Upper lobe of left lung (tissue), 6 donors: ENCODE data around the gene DGKZ. TPM values are rescaled to one million over a fixed set of nuclear protein-coding genes. Genes with fewer than 3 reads are reported as not detected.

Experiments
- ATAC-seq, 2 donors: fragments of 200-7000 bp; cut with Tn5 transposase; one replicate each; pipeline ENCODE4 v1.9.1; 2022; ENCODE audit warnings: mild to moderate bottlenecking in 2 of 2, moderate library complexity in 2 of 2; ENCODE audit not compliant: low FRiP score in 2 of 2
- DNase-seq, 2 donors: peaks; one replicate each; pipeline ENCODE4 v3.0.0-alpha.2; 2019 to 2020
- H3K27ac ChIP-seq, 4 donors: fragments of 200-600 bp; sonication (generic); one replicate each; pipeline ENCODE4 v1.5.1; 2016 to 2019
- H3K27me3 ChIP-seq, 4 donors: fragments of 200-600 bp; sonication (generic); one replicate each; pipeline ENCODE4 v1.5.1; 2017 to 2019
- H3K36me3 ChIP-seq, 4 donors: fragments of 200-600 bp; sonication (generic); one replicate each; pipeline ENCODE4 v1.5.1; 2016 to 2019
- H3K4me1 ChIP-seq, 4 donors: fragments of 200-600 bp; sonication (generic); one replicate each; pipeline ENCODE4 v1.5.1; 2018 to 2019
- H3K4me3 ChIP-seq, 4 donors: fragments of 200-600 bp; sonication (generic); one replicate each; pipeline ENCODE4 v1.5.1; 2017 to 2019; ENCODE audit warnings: mild to moderate bottlenecking in 2 of 4, moderate library complexity in 1 of 4
- H3K9me3 ChIP-seq, 4 donors: fragments of 200-600 bp; sonication (generic); one replicate each; pipeline ENCODE4 v1.5.1; 2018 to 2019
- CTCF ChIP-seq, 6 experiments: fragments of 450-650 bp in 4 of 6; fragments of 200-600 bp in 2 of 6; sonication (generic) in 2 of 6; IDR thresholded peaks; one replicate each; pipeline ENCODE4 v1.5.1; 2016 to 2019; ENCODE audit warnings: antibody characterized with exemption in 6 of 6
- EP300 ChIP-seq, 4 donors: sonication (generic); formaldehyde crosslinking; IDR thresholded peaks; one replicate each; pipeline ENCODE4 v1.5.1; 2017; ENCODE audit warnings: antibody characterized with exemption in 4 of 4, control low read depth in 2 of 4
- POLR2A ChIP-seq, 4 donors: fragments of 450-650 bp; IDR thresholded peaks; one replicate each; pipeline ENCODE4 v1.5.1; 2016 to 2017; ENCODE audit warnings: antibody characterized with exemption in 4 of 4, mild to moderate bottlenecking in 2 of 4
- POLR2AphosphoS5 ChIP-seq, 2 donors: sonication (generic); formaldehyde crosslinking; IDR thresholded peaks; one replicate each; pipeline ENCODE4 v1.5.1; 2017; ENCODE audit warnings: antibody characterized with exemption in 2 of 2
- WGBS, 2 donors: methylation state at CpG; one replicate each; pipeline ENCODE4 v1.1.5; 2017 to 2018; 5-methylcytosine and 5-hydroxymethylcytosine counted together
- total RNA-seq, 6 donors: library from RNA; depleted of rRNA in 4 of 6; stranded (reverse); fragments of >200 nt in 4 of 6; gene quantifications; one replicate each; pipeline versions ENCODE4 v1.1.0 to v1.2.1, GENCODE V29; 2016 to 2021
- donor health status: DM: no; HTN: no; CAD: no; lungs with moderate emphysema.
- donor health status: DM: no; HTN: yes; CAD: no; lungs with severe emphysema.

The DGKZ gene
- total RNA-seq, 6 donors from 2014 or later: 55.1 to 145 (median 65.5) TPM

- Histone ChIP-seq H3K4me1 (peaks cover 49 to 76% (median 60%) of the 10 kb centered on the region in 4 donors), H3K4me3 (peak overlapping the region in 1 of 4 donors; percentile 0), H3K27ac (peak overlapping the region in 3 of 4 donors; percentile 35 to 60 (median 48)), H3K36me3 (peaks cover 0 to 18% (median 6%) of the 10 kb centered on the region in 4 donors), H3K9me3 (no peaks in the 10 kb centered on the region), H3K27me3 (no peaks in the 10 kb centered on the region)
- DNase-seq (peak in 1 of 2 donors; percentile 78), ATAC-seq (no peak)
- 61 to 81% methylated on average over 8 to 25 of the region's 33 CpGs for WGBS, 2 donors
- TF ChIP-seq CTCF (IDR thresholded peaks at IDR 0.05) (peak; percentile 69 to 88 (median 86)), POLR2AphosphoS5 (IDR thresholded peaks at IDR 0.05) (no peak), EP300 (IDR thresholded peaks at IDR 0.05) (no peak), POLR2A (IDR thresholded peaks at IDR 0.05) (no peak)
These were observed 5.0 kb downstream of the DGKZ start for GRCh38 chr11:46352063-46352841.

- peaks cover 0 to 18% (median 6%) of the 10 kb centered on the region in 4 donors for H3K36me3 ChIP-seq
- no peak overlapping the region for H3K4me3 ChIP-seq
- TF ChIP-seq EP300 (IDR thresholded peaks at IDR 0.05): no peak
- no peak for TF ChIP-seq POLR2A (IDR thresholded peaks at IDR 0.05)
- TF ChIP-seq CTCF (IDR thresholded peaks at IDR 0.05): no peak
- no peak for TF ChIP-seq POLR2AphosphoS5 (IDR thresholded peaks at IDR 0.05)
- DNase-seq (peak in 1 of 2 donors; percentile 57), ATAC-seq (peak in 1 of 2 donors; percentile 32)
- WGBS, 2 donors: 54 to 66% methylated on average over 5 to 9 of the region's 9 CpGs
- H3K27ac ChIP-seq: peak overlapping the region in 3 of 4 donors; percentile 13 to 53 (median 26)
- H3K9me3 ChIP-seq: no peaks in the 10 kb centered on the region
- H3K4me1 ChIP-seq: peaks cover 40 to 71% (median 54%) of the 10 kb centered on the region in 4 donors
- H3K27me3 ChIP-seq: no peaks in the 10 kb centered on the region
These were observed 6.4 kb downstream of the DGKZ start for GRCh38 chr11:46353698-46354097.

GRCh38 chr11:46356924-46357482 is 9.7 kb downstream of the DGKZ start:
- no peak overlapping the region for H3K4me3 ChIP-seq

GRCh38 chr11:46357483-46357936 is 10.2 kb downstream of the DGKZ start:
- DNase-seq (peak in 1 of 2 donors; percentile 55), ATAC-seq (no peak)
- whole genome bisulfite sequencing, 2 donors: 84 to 100% methylated on average over 3 to 11 of the region's 11 CpGs
- Histone ChIP-seq H3K9me3 (no peaks in the 10 kb centered on the region), H3K27ac (peak overlapping the region in 3 of 4 donors; percentile 18 to 67 (median 35)), H3K4me3 (no peak overlapping the region), H3K4me1 (peaks cover 34 to 66% (median 43%) of the 10 kb centered on the region in 4 donors), H3K27me3 (no peaks in the 10 kb centered on the region), H3K36me3 (peaks cover 0 to 18% (median 6%) of the 10 kb centered on the region in 4 donors)
- TF ChIP-seq EP300 (IDR thresholded peaks at IDR 0.05): no peak
- no peak for TF ChIP-seq POLR2AphosphoS5 (IDR thresholded peaks at IDR 0.05)
- TF ChIP-seq POLR2A (IDR thresholded peaks at IDR 0.05): no peak
- no peak for TF ChIP-seq CTCF (IDR thresholded peaks at IDR 0.05)

More at GRCh38 chr11:46356924-46357482, 9.7 kb downstream of the DGKZ start:
- whole genome bisulfite sequencing, 2 donors: 70 to 72% methylated on average over 5 to 7 of the region's 7 CpGs
- peaks cover 0 to 18% (median 6%) of the 10 kb centered on the region in 4 donors for H3K36me3 ChIP-seq
- no peak for ATAC-seq
- no peaks in the 10 kb centered on the region for H3K27me3 ChIP-seq
- no peak for TF ChIP-seq POLR2AphosphoS5 (IDR thresholded peaks at IDR 0.05)
- no peak for TF ChIP-seq CTCF (IDR thresholded peaks at IDR 0.05)
- no peak for TF ChIP-seq EP300 (IDR thresholded peaks at IDR 0.05)
- no peak for TF ChIP-seq POLR2A (IDR thresholded peaks at IDR 0.05)
- peaks cover 34 to 66% (median 43%) of the 10 kb centered on the region in 4 donors for H3K4me1 ChIP-seq
- H3K9me3 ChIP-seq: no peaks in the 10 kb centered on the region
- DNase-seq: no peak
- H3K27ac ChIP-seq: peak overlapping the region in 3 of 4 donors; percentile 18 to 67 (median 35)
